GM18507 (cell line): ENCODE data around the gene GKN2.

ENCODE experiments used
- DNase-seq: peaks from one replicate; pipeline ENCODE4 v3.0.0; 2011; ENCODE audit warnings: low read depth; ENCODE audit not compliant: insufficient read length; ENCODE audit errors: extremely low spot score
- FAIRE-seq: peaks from 2 replicates; lab custom pipeline; 2011; peaks lifted over from hg19 to GRCh38; lab: Jason Lieb, UNC

GKN2 gene

GRCh38 chr2:68931149-68931711, 21.5 kb downstream of the GKN2 start:
- no peak for DNase-seq
- no peak for FAIRE-seq

- FAIRE-seq (no peak), DNase-seq (no peak)
Measured at GRCh38 chr2:68926796-68927195, 25.9 kb downstream of the GKN2 start.

DNA sequence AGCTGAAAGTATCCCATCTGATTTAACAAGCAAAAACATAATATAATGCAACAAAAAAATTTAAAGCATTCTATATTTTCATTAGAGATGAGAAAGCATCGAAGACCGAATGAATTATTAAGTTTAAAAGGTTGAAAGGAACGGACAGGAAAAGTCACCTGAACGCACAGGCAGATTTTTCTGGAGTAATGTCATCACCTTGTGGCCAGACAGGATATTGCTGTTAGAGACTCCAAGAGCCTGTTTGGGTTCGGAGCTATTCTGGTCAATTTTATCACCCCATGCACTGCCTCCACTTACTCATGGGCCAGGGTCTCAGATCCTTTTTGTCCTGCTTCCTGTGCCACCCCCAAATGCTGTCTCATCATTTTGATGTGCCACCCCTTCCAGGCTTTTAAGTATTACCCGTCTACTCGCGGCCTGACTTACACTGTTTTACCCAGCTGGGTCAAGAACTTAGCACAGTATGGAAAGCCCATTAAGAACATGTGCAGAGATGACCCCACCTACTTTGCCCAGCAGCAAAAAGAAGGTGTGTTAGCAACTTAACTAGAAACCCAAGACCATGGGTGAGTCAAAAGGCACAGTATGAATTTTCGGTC, 27.3 kb downstream of the GKN2 start:
- DNase-seq (peak; percentile 30), FAIRE-seq (peak; percentile 78)

- DNase-seq (no peak), FAIRE-seq (no peak)
Measured at GRCh38 chr2:68921646-68922045, 31.0 kb downstream of the GKN2 start.

- FAIRE-seq = no peak
- no peak for DNase-seq
Measured at GRCh38 chr2:68920481-68921170, 32.1 kb downstream of the GKN2 start.

- FAIRE-seq = no peak
- no peak for DNase-seq
Measured at GRCh38 chr2:68918497-68918896, 34.2 kb downstream of the GKN2 start.

DNA sequence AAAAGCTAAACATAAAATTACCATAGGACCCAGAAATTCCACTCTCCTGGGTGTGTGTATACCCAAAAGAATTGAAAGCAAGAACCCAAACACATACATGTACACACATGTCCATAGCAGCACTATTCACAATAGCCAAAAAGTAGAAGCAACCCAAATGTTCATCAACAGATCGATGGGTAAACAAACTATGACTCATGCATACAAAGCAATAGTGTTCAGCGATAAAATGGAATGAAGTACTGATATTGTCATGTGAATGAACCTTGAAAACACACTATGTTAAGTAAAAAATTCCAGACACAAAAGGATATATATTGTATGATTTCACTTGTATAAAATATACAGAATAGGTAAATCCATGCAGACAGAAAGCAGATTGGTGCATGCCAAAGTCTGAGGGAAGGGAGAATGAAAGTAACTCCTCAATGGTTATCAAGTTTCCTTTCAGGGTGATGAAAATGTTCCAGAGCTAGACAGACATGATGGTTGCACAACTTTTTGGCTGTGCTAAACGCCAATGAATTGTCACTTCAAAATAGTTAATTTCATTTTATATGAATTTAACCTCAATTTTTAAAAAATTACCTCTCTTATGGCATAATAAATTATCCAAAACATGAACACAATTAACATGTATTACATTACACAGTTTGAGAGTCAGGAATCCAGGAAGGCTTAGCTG, 35.5 kb downstream of the GKN2 start:
- no peak for FAIRE-seq
- no peak for DNase-seq

DNA sequence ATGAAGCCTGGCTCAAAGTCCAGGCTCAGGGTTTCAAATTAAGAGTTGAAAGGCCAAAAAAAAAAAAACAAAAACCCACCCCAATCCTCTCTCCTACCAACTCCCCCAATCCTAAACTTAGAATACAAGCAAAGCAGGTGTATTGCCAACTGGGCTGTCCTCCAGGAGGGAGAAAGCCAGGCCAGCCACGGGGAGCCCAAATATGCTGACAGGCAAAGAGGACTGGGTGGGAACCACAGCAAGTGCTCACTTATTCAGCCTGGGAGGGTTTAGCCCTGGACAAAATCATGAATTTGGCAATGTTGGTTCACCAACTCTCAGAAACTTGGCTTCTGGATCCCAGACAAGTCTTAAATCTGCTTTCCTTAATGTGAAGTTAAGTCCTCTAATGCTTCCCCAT, 36.5 kb downstream of the GKN2 start:
- DNase-seq (no peak), FAIRE-seq (no peak)

GRCh38 chr2:68915393-68915792, 37.3 kb downstream of the GKN2 start:
- FAIRE-seq (no peak), DNase-seq (no peak)

GRCh38 chr2:68913359-68913758, 39.3 kb downstream of the GKN2 start:
- DNase-seq = no peak
- FAIRE-seq = no peak

DNA sequence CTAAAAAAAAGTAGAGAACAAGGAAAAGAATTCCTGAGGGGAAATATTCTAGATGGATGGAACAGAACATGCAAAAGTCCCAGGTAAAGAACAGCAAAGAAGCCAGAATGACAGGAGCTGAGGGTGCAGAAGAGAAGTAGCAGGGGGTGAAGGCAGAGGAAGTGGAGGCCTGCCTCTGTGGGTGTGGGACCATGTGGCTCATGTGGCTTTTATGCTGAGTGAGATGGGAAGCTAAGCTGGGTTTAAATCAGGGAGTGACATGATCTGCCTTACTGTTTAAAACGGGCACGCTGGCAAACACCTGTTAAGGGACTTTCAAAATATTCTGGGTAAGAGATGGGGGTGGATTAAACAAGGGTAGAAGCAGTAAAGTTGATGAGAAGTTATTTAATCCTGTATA, 40.0 kb downstream of the GKN2 start:
- FAIRE-seq (no peak), DNase-seq (no peak)

DNA sequence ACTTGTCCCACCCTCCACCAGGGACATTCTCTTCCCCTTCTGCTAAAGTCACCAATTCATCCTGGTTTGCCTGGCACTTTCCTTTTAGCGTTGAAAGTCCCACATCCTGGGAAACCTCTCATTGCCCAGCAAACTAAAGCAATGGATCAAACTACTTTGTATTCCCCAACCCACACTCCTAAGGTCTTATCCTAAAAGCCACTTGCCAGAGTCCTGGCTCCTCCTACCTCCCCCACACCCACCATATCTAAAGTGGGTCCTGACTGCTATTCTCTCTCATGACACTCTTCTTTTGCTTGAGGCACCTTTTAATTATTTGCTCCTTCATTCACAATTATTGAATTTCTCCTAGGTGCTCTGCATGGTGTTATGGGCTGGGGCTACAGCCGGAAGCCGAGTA, 40.6 kb downstream of the GKN2 start:
- FAIRE-seq (no peak), DNase-seq (no peak)

GRCh38 chr2:68911709-68912108, 41.0 kb downstream of the GKN2 start:
- no peak for DNase-seq

DNA sequence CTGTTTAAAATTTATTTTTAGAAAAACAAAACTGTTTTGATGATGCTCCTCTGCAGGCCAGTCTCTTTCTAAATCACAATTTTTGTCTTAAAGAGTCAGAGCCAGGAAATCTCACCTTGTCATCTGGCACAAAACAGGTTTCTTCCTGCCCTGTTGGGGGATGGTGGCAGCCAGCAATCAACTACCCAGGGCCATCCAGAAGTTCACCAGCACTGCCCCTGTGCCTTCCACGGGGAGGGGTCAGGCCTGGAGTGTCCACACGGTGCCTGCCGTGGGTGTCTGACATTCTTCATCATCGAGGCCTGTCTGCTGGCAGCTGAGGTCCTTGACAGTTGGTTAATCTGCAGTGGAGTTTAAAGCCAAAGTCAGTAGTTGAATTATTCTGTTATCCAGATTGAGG, 41.4 kb downstream of the GKN2 start:
- FAIRE-seq (no peak), DNase-seq (no peak)

More at GRCh38 chr2:68911709-68912108, 41.0 kb downstream of the GKN2 start:
- no peak for FAIRE-seq

DNA sequence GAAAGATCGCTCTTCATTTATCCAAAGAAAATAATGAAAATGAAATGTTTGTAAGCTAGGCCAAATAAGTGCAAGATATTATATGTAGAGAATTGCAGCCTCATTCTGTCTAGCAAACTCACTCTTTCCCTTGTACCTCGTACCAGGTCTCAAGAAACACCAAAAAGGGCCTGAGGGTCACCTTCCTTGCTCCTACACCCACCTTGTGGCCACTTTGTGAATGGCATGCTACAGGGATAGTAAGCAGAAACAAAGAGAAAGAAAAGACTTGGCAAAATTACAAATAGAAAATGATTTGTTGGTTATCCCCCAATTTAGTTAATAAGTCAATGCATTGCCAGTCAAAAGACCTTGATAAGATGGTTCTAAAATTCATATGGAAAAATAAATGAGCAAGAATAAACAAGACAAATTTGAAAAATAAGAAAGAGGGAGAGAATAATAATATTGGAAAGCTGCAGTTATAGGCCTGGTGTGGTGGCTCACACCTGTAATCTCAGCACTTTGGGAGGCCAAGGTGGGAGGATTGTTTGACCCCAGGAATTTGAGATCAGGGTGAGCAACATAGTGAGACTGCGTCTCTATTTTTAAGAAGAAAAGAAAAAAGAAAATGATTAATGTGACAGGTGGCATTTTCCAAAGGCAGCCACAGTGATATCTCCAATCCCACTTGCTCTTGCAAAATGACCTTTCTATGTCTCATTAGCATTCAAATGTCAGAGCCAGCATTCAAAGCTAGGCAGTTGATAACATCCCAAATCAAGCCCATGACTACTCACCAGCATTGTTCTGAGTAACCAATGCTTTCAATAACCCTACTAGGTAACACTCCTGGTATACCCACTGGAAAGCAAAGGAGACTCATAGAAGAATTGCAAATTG, 42.7 kb downstream of the GKN2 start:
- peak; percentile 44 for DNase-seq
- FAIRE-seq = peak; percentile 88

DNA sequence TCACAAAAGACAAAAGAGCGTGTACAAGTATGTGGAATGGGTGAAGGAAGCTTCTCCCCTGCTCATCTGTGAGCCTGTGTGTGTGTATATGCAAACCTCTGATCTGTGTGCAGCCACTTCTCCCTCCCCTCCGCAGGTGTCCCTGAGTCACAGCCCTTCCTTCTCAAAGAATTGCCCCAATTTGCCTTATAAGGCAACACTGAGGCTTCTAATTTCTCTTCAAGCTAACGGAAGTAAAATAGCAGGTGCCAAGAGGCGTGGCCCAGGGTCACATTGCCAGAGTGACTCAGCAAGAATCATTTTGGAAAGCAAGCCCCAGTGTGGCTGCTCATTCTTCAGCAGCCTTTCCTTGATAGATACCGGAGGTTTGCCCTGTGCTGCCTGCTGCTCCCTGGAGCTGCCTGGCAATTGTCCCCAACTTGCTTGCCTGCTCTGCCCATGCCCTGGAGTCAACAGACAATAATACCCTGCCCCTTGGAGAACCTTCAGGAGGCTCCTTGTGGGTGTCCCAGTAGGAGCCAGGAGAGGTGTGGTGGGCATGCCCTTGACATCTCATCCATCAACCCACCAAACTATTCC, 44.2 kb downstream of the GKN2 start:
- FAIRE-seq = peak; percentile 95
- DNase-seq = peak; percentile 49

DNA sequence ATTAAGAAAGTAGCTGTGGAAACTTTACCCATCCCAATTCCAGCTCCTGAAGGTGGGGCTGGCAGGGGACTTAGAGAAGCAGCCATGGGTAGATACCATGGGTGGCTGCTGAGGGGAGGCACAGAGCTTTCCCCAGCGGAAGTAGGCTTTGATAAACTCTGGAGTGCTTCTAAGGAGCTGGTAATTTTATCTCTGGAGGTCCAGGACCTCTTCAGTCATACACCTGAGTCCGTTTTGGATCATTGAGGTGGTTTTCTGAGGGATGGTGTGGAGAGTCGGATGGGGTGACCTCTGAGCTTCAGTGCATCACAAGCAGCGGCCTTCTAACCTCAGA, 44.8 kb downstream of the GKN2 start:
- DNase-seq = no peak
- no peak for FAIRE-seq

DNA sequence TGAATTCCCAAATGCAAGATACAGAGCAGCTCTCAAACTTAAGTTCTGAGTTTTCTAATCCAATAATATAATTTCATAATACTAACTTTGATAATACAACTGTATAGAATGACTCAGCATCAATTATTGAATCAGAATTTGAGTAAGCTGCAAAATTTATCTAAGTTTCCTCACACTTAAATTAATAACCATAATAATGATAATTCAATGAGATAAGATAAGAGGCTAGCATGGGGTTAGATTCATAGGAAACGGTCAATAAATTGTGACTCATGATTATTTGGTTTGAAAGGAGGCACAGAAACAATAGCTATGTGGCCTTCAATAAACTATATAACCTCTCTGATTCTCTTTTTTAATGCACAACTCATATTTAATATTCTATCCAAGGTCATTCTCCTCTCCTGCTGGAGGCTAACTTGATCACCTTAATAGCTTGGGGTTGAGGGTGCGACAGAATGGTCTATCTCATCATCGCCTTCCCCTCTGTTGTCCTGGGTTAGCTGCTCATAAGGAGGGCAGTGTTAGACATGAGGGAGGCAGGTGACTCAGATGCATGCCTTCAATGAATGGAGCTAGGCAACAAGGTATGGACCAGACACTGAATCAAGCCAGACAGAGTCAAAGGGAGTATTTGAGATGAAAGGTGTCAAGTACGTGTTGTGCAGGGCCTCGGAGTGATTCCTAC, 45.3 kb downstream of the GKN2 start:
- FAIRE-seq = no peak

DNA sequence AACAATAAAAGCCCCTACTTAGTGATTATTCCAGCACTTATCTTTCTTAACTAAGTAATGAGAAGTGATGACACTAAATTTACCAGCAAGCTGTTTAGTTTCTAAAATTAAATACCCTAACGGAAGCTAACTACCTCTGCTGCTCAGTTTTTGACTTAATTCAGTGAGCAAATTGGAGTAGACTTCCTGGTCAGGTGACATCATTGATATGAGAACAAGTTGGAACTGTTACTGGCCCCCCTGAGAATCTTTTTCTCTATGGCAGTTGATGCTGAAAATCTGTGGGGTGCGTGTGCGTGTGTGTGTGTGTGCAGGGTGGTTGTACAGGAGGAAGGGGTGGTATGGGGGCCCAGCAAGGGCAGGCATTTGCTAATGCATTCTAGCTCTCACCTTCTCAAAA, 46.0 kb downstream of the GKN2 start:
- FAIRE-seq (no peak), DNase-seq (no peak)

More for the DNA sequence above, 45.3 kb downstream of the GKN2 start:
- no peak for DNase-seq
